ENCODE data around the gene CRYM. TPM values are rescaled to one million over a fixed set of nuclear protein-coding genes. Genes with fewer than 3 reads are reported as not detected.

Gene CRYM
- total RNA-seq, 1 donor from 2014 or later, result 9.3 TPM

GRCh38 chr16:21233521-21234150, 44.5 kb downstream of the CRYM start, which contains the start of gene ANKS4B:
Gene ANKS4B, plus strand, starts transcription at chr16:21233699. Its CDS starts 39 bp downstream, at chr16:21233738.
- Histone ChIP-seq H3K9me3 (no peaks in the 10 kb centered on the region), H3K27ac (no peak within 1 kb of the TSS), H3K4me3 (no peak within 1 kb of the TSS), H3K27me3 (ENCODE audit: low read depth) (no peaks in the 10 kb centered on the region), H3K36me3 (no peaks in the 10 kb centered on the region), H3K4me1 (no peaks in the 10 kb centered on the region)
- no peak for TF ChIP-seq CTCF (IDR thresholded peaks at IDR 0.05)
- DNase-seq (no peak), ATAC-seq (no peak)
- intact Hi-C loops (cut with DNase I), result no loop called here

- Histone ChIP-seq H3K9me3 (no peaks in the 10 kb centered on the region), H3K27ac (no peak overlapping the region), H3K36me3 (no peaks in the 10 kb centered on the region), H3K4me3 (no peak overlapping the region), H3K4me1 (no peaks in the 10 kb centered on the region), H3K27me3 (ENCODE audit: low read depth) (no peaks in the 10 kb centered on the region)
- no peak for TF ChIP-seq CTCF (IDR thresholded peaks at IDR 0.05)
- ATAC-seq (no peak), DNase-seq (no peak)
- intact Hi-C loops (cut with DNase I), result no loop called here
Observed at GRCh38 chr16:21233045-21233520, 45.0 kb downstream of the CRYM start.

DNA sequence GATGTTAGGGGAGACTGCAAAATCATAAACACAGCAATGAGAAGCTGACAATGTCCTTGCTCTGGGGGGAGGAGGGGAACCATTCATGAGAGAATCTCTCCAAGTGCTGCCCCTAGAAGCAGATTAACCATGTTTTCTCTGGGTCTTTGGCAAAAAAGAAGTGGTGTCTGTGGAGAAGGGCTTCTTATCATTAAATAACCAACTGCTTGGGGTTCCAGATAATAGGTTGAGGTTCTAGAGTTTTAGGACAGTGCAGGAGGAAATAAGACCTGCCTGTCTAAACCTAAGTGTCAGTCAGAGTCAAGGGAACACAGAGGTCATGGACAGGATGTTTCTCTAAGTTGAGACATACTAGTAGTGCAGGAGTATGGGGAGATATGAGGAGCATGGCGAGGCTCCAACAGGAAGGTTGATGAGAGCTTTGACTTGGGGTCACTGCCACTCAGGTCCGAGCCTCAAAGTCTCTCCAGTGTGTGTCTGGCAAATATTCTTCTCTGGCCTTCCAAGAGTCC, 49.7 kb downstream of the CRYM start:
- intact Hi-C loops (cut with DNase I), result no loop called here
- ATAC-seq, result no peak
- Histone ChIP-seq H3K9me3 (no peaks in the 10 kb centered on the region), H3K36me3 (no peaks in the 10 kb centered on the region), H3K4me3 (no peak overlapping the region), H3K27ac (no peak overlapping the region), H3K4me1 (no peaks in the 10 kb centered on the region), H3K27me3 (ENCODE audit: low read depth) (peaks cover 4% of the 10 kb centered on the region)
- TF ChIP-seq CTCF (IDR thresholded peaks at IDR 0.05), result no peak
- DNase-seq, result no peak

DNA sequence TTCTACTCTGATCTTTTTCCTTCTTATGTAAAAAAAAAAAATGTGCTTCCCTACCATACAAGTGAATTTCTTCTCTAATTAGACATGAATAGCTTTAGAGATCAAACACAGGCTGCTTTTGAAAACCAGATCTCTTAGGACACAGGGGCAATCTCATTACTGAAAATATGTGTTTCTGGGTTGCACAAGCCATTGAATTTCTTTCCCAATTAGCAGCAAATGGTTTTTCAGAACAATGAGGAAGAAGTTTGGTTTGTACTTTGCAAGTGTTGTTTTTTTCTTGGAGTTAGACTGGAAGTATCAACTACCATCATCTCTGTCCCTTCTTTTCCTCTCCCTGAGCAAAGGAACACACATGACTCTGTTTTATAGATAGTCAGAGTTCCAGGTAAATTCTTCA, 50.2 kb downstream of the CRYM start:
- Histone ChIP-seq H3K27me3 (ENCODE audit: low read depth) (peaks cover 4% of the 10 kb centered on the region), H3K4me3 (no peak overlapping the region), H3K36me3 (no peaks in the 10 kb centered on the region), H3K9me3 (no peaks in the 10 kb centered on the region), H3K4me1 (no peaks in the 10 kb centered on the region), H3K27ac (no peak overlapping the region)
- TF ChIP-seq CTCF (IDR thresholded peaks at IDR 0.05), result no peak
- intact Hi-C loops (cut with DNase I), result no loop called here
- no peak for ATAC-seq
- DNase-seq, result no peak

GRCh38 chr16:21226749-21227148, 51.3 kb downstream of the CRYM start:
- Histone ChIP-seq H3K4me1 (no peaks in the 10 kb centered on the region), H3K36me3 (no peaks in the 10 kb centered on the region), H3K27ac (no peak overlapping the region), H3K4me3 (no peak overlapping the region), H3K27me3 (ENCODE audit: low read depth) (peaks cover 4% of the 10 kb centered on the region), H3K9me3 (no peaks in the 10 kb centered on the region)
- TF ChIP-seq CTCF (IDR thresholded peaks at IDR 0.05), result no peak
- ATAC-seq (no peak), DNase-seq (no peak)
- intact Hi-C loops (cut with DNase I), result no loop called here

All from lower lobe of right lung (tissue), 2 donors.